Hepatocyte (in vitro differentiated cells): ENCODE measurements around the gene PEX11B. TPM values are rescaled to one million over a fixed set of nuclear protein-coding genes. Genes with fewer than 3 reads are reported as not detected.

Source experiments
- DNase-seq: peaks from one replicate; pipeline ENCODE4 v3.0.0-alpha.2; 2016; ENCODE audit warnings: low spot score
- H2AFZ ChIP-seq: fragments of 200-600 bp; sonication (generic); 2 replicates; pipeline ENCODE4 v1.6.0; 2016; ENCODE audit warnings: antibody characterized with exemption, mild to moderate bottlenecking
- H3K27ac ChIP-seq: fragments of 200-600 bp; sonication (generic); 2 replicates; pipeline ENCODE4 v1.5.1; 2016; ENCODE audit warnings: mild to moderate bottlenecking
- H3K27me3 ChIP-seq: fragments of 200-600 bp; sonication (generic); 2 replicates; pipeline ENCODE4 v1.6.1; 2016
- H3K36me3 ChIP-seq: fragments of 200-600 bp; sonication (generic); replicated peaks from 2 replicates; pipeline ENCODE4 v1.5.1; 2016; ENCODE audit warnings: low read depth; ENCODE audit not compliant: insufficient read depth
- H3K4me1 ChIP-seq: fragments of 200-600 bp; sonication (generic); 2 replicates; pipeline ENCODE4 v1.5.1; 2016; ENCODE audit warnings: mild to moderate bottlenecking, moderate library complexity; ENCODE audit not compliant: insufficient read depth
- H3K4me2 ChIP-seq: fragments of 200-600 bp; sonication (generic); 2 replicates; pipeline ENCODE4 v1.6.0; 2016
- H3K4me3 ChIP-seq: fragments of 200-600 bp; sonication (generic); 2 replicates; pipeline ENCODE4 v1.5.1; 2016; ENCODE audit warnings: mild to moderate bottlenecking
- H3K79me2 ChIP-seq: fragments of 200-600 bp; sonication (generic); 2 replicates; pipeline ENCODE4 v1.6.0; 2017; ENCODE audit warnings: mild to moderate bottlenecking
- H3K9me2 ChIP-seq: fragments of 200-600 bp; sonication (generic); replicated peaks from 2 replicates; pipeline ENCODE4 v1.6.0; 2017; ENCODE audit warnings: mild to moderate bottlenecking; ENCODE audit not compliant: insufficient read depth
- H3K9me3 ChIP-seq: fragments of 200-600 bp; sonication (generic); 2 replicates; pipeline ENCODE4 v1.5.1; 2016; ENCODE audit warnings: low read depth, mild to moderate bottlenecking
- H4K20me1 ChIP-seq: fragments of 200-600 bp; sonication (generic); 2 replicates; pipeline ENCODE4 v1.6.0; 2016; ENCODE audit warnings: mild to moderate bottlenecking; ENCODE audit not compliant: insufficient read depth, poor library complexity, severe bottlenecking
- CTCF ChIP-seq: fragments of 200-600 bp; sonication (generic); IDR thresholded peaks from 2 replicates; pipeline ENCODE4 v1.5.1; 2016; ENCODE audit warnings: antibody characterized with exemption, mild to moderate bottlenecking; ENCODE audit not compliant: poor library complexity
- EZH2 ChIP-seq: fragments of 200-600 bp; sonication (generic); IDR thresholded peaks from 2 replicates; pipeline ENCODE4 v1.6.1; 2016; ENCODE audit warnings: antibody characterized with exemption, mild to moderate bottlenecking, borderline replicate concordance
- EZH2phosphoT487 ChIP-seq: fragments of 200-600 bp; sonication (generic); IDR thresholded peaks from one replicate; pipeline ENCODE4 v1.6.1; 2018; ENCODE audit warnings: antibody characterized with exemption, mild to moderate bottlenecking, low read depth, moderate library complexity; ENCODE audit not compliant: unreplicated experiment, severe bottlenecking
- WGBS: methylation state at CpG from one replicate; pipeline ENCODE4 v1.1.6; 2016; ENCODE audit warnings: low lambda C conversion rate; ENCODE audit errors: missing lambda C conversion rate; 5-methylcytosine and 5-hydroxymethylcytosine counted together
- polyA plus RNA-seq: library from polyadenylated mRNA; unstranded; fragments of >200 nt; fragmentation: Nextera tagmentation; extraction: Ambion mirVana; gene quantifications from 2 replicates; pipeline ENCODE4 v1.2.1, GENCODE V29; 2016
- total RNA-seq: library from RNA; depleted of rRNA; stranded (reverse); fragments of >200 nt; gene quantifications from 2 replicates; pipeline ENCODE4 v1.2.3, GENCODE V29; 2014

The PEX11B gene
- total and polyA plus RNA-seq, 2 experiments from 2014 or later, result 28.1 to 30.4 TPM

DNA sequence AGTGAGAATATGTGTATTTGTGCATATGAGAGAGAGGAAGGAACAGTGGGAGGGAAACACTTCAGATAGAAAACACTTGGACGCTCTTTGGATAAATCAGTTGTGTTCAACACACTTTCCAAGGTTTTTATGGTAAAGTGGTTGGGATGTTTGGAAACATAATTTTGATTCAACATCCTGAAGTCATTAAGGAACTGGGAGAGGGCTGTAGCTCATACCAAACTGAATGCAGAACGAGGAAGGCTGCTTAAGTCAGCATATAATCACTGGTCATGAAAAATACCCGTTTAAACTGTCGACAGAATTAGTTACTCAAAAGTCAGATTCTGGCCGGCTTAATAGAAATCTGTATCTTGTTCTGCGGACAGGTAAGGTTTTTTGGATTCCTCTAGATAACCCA is 24.4 kb upstream of the PEX11B start:
- Histone ChIP-seq H3K27ac (no peak overlapping the region), H3K4me2 (no peak overlapping the region), H3K4me3 (no peak overlapping the region), H3K36me3 (no peaks in the 10 kb centered on the region), H3K79me2 (peaks cover 2% of the 10 kb centered on the region), H3K9me2 (no peaks in the 10 kb centered on the region), H3K9me3 (no peaks in the 10 kb centered on the region), H2AFZ (no peak overlapping the region), H4K20me1 (no peaks in the 10 kb centered on the region), H3K4me1 (no peaks in the 10 kb centered on the region), H3K27me3 (no peaks in the 10 kb centered on the region)
- 85% methylated on average over 6 of the region's 6 CpGs for WGBS
- TF ChIP-seq EZH2 (no peak), EZH2phosphoT487 (no peak), CTCF (no peak)
- no peak for DNase-seq

DNA sequence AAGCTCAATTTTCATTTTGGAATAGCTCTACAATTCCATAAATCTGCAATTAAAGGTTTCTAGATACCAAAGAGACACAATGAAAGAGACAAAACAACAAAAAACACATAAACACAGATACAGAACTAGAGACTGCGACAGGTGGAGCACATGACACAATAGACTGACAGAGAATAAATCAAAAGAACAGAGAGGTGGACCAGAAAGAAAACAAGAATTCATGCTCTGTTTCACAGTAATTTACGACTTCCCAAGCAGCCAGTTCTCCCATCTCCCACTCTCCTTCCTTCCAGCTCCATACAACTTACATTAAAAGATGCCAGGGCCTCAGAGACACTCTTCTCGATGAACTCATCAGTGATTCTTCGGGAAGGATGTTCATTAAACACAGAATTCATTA is 23.9 kb upstream of the PEX11B start:
- H3K9me2 ChIP-seq, result no peaks in the 10 kb centered on the region
- 88% methylated on average over 4 of the region's 4 CpGs for WGBS
- H3K4me2 ChIP-seq, result no peak overlapping the region
- H3K4me3 ChIP-seq, result no peak overlapping the region
- no peak for DNase-seq
- H2AFZ ChIP-seq, result no peak overlapping the region
- H3K36me3 ChIP-seq, result no peaks in the 10 kb centered on the region
- peaks cover 2% of the 10 kb centered on the region for H3K79me2 ChIP-seq
- H4K20me1 ChIP-seq, result no peaks in the 10 kb centered on the region
- TF ChIP-seq CTCF, result no peak
- TF ChIP-seq EZH2, result no peak
- TF ChIP-seq EZH2phosphoT487, result no peak
- no peaks in the 10 kb centered on the region for H3K27me3 ChIP-seq
- no peak overlapping the region for H3K27ac ChIP-seq
- no peaks in the 10 kb centered on the region for H3K4me1 ChIP-seq
- H3K9me3 ChIP-seq, result no peaks in the 10 kb centered on the region

GRCh38 chr1:145937436-145937835 is 18.9 kb upstream of the PEX11B start:
- DNase-seq, result no peak
- Histone ChIP-seq H3K4me3 (no peak overlapping the region), H3K27me3 (no peaks in the 10 kb centered on the region), H3K4me2 (no peak overlapping the region), H3K4me1 (peaks cover 3% of the 10 kb centered on the region), H3K79me2 (no peaks in the 10 kb centered on the region), H3K27ac (no peak overlapping the region), H3K9me3 (no peaks in the 10 kb centered on the region), H4K20me1 (no peaks in the 10 kb centered on the region), H3K36me3 (no peaks in the 10 kb centered on the region), H3K9me2 (no peaks in the 10 kb centered on the region), H2AFZ (no peak overlapping the region)
- no peak for TF ChIP-seq EZH2
- TF ChIP-seq CTCF, result no peak
- TF ChIP-seq EZH2phosphoT487, result no peak
- WGBS, result 100% methylated on average over 1 of the region's 1 CpG

- no peaks in the 10 kb centered on the region for H3K36me3 ChIP-seq
- no peak overlapping the region for H3K4me2 ChIP-seq
- DNase-seq, result no peak
- no peaks in the 10 kb centered on the region for H4K20me1 ChIP-seq
- no peaks in the 10 kb centered on the region for H3K79me2 ChIP-seq
- no peaks in the 10 kb centered on the region for H3K9me3 ChIP-seq
- no peak overlapping the region for H3K4me3 ChIP-seq
- TF ChIP-seq CTCF (no peak), EZH2phosphoT487 (no peak), EZH2 (no peak)
- WGBS, result 86% methylated on average over 8 of the region's 8 CpGs
- H2AFZ ChIP-seq, result no peak overlapping the region
- H3K27ac ChIP-seq, result no peak overlapping the region
- H3K27me3 ChIP-seq, result no peaks in the 10 kb centered on the region
- no peaks in the 10 kb centered on the region for H3K9me2 ChIP-seq
- peaks cover 6% of the 10 kb centered on the region for H3K4me1 ChIP-seq
These were observed 17.7 kb upstream of the PEX11B start for GRCh38 chr1:145936247-145936646.
